ENCODE data around the gene MAJIN.
A peak's percentile ranks its signal among the peaks of the same experiment; 100 is the strongest.
"Not testable (repeated sequence)": the region's sequence is repeated elsewhere in the genome, so short reads cannot be mapped to it uniquely, and the experiment has no call there.

The MAJIN gene

DNA sequence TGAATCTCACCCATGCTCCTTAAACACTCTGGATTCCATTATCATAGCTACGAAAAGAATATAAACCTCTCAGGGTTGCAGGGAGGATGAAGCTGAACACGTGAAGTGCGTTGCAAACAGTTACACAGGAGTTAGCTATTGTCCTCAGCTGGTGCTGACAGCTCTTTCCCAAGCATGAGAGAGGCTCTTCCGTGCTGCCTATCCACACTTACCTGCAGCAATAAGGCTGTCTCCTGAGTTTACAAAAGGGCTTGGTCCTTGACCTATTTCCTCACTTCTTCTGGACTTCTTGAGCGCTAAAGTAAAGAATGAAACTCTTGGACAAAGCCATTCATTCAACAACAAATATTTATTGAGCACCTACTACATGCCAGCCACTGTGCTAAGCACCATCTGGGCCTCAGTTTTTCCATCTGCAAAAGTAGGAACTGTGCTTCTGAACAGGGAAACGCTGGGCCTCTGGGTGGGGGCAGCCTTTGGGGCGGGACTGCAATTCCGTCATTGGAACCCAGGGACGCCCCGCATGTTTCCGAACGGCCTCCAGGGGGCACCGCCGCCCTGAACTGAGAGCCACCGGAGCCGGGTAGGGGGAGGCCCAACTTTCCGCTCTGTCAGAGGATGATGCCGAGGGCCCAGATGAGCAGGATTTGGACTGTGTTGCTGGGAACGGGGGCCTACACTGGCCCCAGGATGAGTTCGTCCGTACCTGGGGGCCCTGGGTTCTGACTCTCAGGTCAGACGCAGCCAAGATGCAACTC, 41.4 kb upstream of the MAJIN start:
- Histone ChIP-seq H3K27ac (peak overlapping the region; percentile 90), H3K9me3 (ENCODE audit: low read depth, low read length) (no peaks in the 10 kb centered on the region), H3K36me3 (ENCODE audit: insufficient read depth, low read length) (no peaks in the 10 kb centered on the region; the same call in 1 of the 2 replicates), H3K4me3 (peak overlapping the region; percentile 89), H3K9ac (ENCODE audit: insufficient read length) (peak overlapping the region; percentile 85)
- DNase-seq (ENCODE audit: low read depth, low spot score) = peak; percentile 60
- TF ChIP-seq EZH2 (IDR thresholded peaks at IDR 0.05) (no peak), FOXP2 (optimal IDR thresholded peaks at IDR 0.05; ENCODE audit: control extremely low read depth, extremely low read length, insufficient read depth) (no peak), POLR2AphosphoS5 (IDR thresholded peaks at IDR 0.05; ENCODE audit: borderline replicate concordance, low read depth, low read length) (no peak)

- Histone ChIP-seq H3K36me3 (ENCODE audit: insufficient read depth, low read length) (no peaks in the 10 kb centered on the region), H3K9me3 (ENCODE audit: low read depth, low read length) (no peaks in the 10 kb centered on the region), H3K27ac (no peak overlapping the region), H3K4me3 (no peak overlapping the region), H3K9ac (ENCODE audit: insufficient read length) (no peak overlapping the region)
- TF ChIP-seq EZH2 (IDR thresholded peaks at IDR 0.05) (no peak), FOXP2 (optimal IDR thresholded peaks at IDR 0.05; ENCODE audit: control extremely low read depth, extremely low read length, insufficient read depth) (no peak), POLR2AphosphoS5 (IDR thresholded peaks at IDR 0.05; ENCODE audit: borderline replicate concordance, low read depth, low read length) (no peak)
- no peak for DNase-seq (ENCODE audit: low read depth, low spot score)
Measured at GRCh38 chr11:65008873-65009272, 37.0 kb upstream of the MAJIN start.

GRCh38 chr11:65008016-65008415, 36.1 kb upstream of the MAJIN start:
- no peaks in the 10 kb centered on the region for H3K9me3 ChIP-seq (ENCODE audit: low read depth, low read length)
- H3K4me3 ChIP-seq = no peak overlapping the region
- no peaks in the 10 kb centered on the region for H3K36me3 ChIP-seq (ENCODE audit: insufficient read depth, low read length)
- no peak for DNase-seq (ENCODE audit: low read depth, low spot score)
- no peak for TF ChIP-seq POLR2AphosphoS5 (IDR thresholded peaks at IDR 0.05; ENCODE audit: borderline replicate concordance, low read depth, low read length)
- TF ChIP-seq EZH2 (IDR thresholded peaks at IDR 0.05) = no peak
- TF ChIP-seq FOXP2 (optimal IDR thresholded peaks at IDR 0.05; ENCODE audit: control extremely low read depth, extremely low read length, insufficient read depth) = no peak
- no peak overlapping the region for H3K27ac ChIP-seq
- H3K9ac ChIP-seq (ENCODE audit: insufficient read length) = no peak overlapping the region

DNA sequence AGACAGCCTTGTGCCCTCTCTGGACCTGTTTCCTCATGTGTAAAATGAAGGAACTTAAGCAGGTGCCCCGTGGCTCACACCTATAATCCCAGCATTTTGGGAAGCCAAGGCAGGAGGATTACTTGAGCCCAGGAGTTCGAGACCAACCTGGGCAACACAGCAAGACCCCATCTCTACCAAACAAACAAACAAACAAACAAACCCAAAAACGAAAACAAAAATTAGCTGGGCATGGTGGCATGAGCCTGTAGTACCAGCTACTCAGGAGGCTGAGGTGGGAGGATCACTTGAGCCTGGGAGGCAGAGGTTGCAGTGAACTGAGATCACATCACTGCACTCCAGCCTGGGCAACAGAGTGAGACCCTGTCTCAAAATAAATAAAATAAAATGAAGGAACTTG, 32.1 kb upstream of the MAJIN start:
- H3K4me3 ChIP-seq; H3K9ac ChIP-seq (ENCODE audit: insufficient read length); H3K9me3 ChIP-seq (ENCODE audit: low read depth, low read length); DNase-seq (ENCODE audit: low read depth, low spot score); H3K27ac ChIP-seq; H3K36me3 ChIP-seq (ENCODE audit: insufficient read depth, low read length): not testable (repeated sequence)

- no peaks in the 10 kb centered on the region for H3K9me3 ChIP-seq (ENCODE audit: low read depth, low read length)
- no peak overlapping the region for H3K27ac ChIP-seq
- H3K9ac ChIP-seq (ENCODE audit: insufficient read length) = no peak overlapping the region
- TF ChIP-seq EZH2 (IDR thresholded peaks at IDR 0.05) (no peak), FOXP2 (optimal IDR thresholded peaks at IDR 0.05; ENCODE audit: control extremely low read depth, extremely low read length, insufficient read depth) (no peak), POLR2AphosphoS5 (IDR thresholded peaks at IDR 0.05; ENCODE audit: borderline replicate concordance, low read depth, low read length) (no peak)
- no peak overlapping the region for H3K4me3 ChIP-seq
- no peaks in the 10 kb centered on the region for H3K36me3 ChIP-seq (ENCODE audit: insufficient read depth, low read length)
- no peak for DNase-seq (ENCODE audit: low read depth, low spot score)
Measured at GRCh38 chr11:65003282-65003681, 31.4 kb upstream of the MAJIN start.

DNA sequence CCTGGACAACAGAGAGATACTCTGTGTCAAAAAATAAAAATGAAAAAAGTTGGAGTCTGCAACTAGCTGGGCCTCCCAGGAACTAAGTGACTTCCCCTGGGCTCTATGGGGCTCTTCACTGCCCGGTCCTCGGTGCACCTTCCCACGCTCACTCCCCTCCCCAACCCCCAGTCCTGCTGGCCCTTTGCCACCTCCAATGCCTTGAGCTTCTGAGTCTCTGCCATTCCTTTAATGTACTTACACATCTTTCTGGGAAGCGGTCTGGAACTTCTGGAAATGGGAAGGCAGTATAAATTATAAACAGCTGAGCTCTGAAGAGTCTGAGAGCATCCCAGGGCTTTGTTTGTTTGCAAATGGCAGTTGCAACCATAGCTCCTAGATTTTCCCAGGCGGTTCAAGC, 30.8 kb upstream of the MAJIN start:
- no peak overlapping the region for H3K9ac ChIP-seq (ENCODE audit: insufficient read length)
- no peak for DNase-seq (ENCODE audit: low read depth, low spot score)
- H3K27ac ChIP-seq = no peak overlapping the region
- TF ChIP-seq EZH2 (IDR thresholded peaks at IDR 0.05) (no peak), FOXP2 (optimal IDR thresholded peaks at IDR 0.05; ENCODE audit: control extremely low read depth, extremely low read length, insufficient read depth) (no peak), POLR2AphosphoS5 (IDR thresholded peaks at IDR 0.05; ENCODE audit: borderline replicate concordance, low read depth, low read length) (no peak)
- H3K4me3 ChIP-seq = no peak overlapping the region
- H3K36me3 ChIP-seq (ENCODE audit: insufficient read depth, low read length) = no peaks in the 10 kb centered on the region
- H3K9me3 ChIP-seq (ENCODE audit: low read depth, low read length) = no peaks in the 10 kb centered on the region

DNA sequence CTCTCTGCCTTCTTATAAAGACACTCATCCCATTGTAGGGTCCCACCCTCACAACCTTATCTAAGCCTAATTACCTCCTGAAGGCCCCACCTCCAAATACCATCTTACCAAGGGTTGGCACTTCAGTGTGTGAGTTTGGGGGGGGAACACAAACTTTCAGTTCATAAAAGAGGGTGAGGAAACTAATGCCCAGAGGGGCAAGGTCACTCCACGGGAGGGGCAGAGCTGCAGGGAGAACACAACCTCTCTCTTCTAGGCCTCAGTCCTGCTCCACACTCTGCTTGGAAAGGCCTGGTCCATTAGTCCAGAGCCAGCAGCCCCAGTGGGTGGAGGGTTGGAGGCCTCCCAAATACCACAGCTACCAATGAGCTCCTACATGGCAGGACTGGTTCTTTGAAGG, 27.6 kb upstream of the MAJIN start:
- Histone ChIP-seq H3K36me3 (ENCODE audit: insufficient read depth, low read length) (no peaks in the 10 kb centered on the region), H3K9ac (ENCODE audit: insufficient read length) (no peak overlapping the region), H3K4me3 (no peak overlapping the region), H3K27ac (no peak overlapping the region), H3K9me3 (ENCODE audit: low read depth, low read length) (no peaks in the 10 kb centered on the region)
- no peak for TF ChIP-seq EZH2 (IDR thresholded peaks at IDR 0.05)
- DNase-seq (ENCODE audit: low read depth, low spot score) = no peak

- TF ChIP-seq POLR2AphosphoS5 (IDR thresholded peaks at IDR 0.05; ENCODE audit: borderline replicate concordance, low read depth, low read length) = no peak
- no peaks in the 10 kb centered on the region for H3K9me3 ChIP-seq (ENCODE audit: low read depth, low read length)
- H3K9ac ChIP-seq (ENCODE audit: insufficient read length) = no peak overlapping the region
- no peak overlapping the region for H3K27ac ChIP-seq
- no peak overlapping the region for H3K4me3 ChIP-seq
- DNase-seq (ENCODE audit: low read depth, low spot score) = no peak
- no peaks in the 10 kb centered on the region for H3K36me3 ChIP-seq (ENCODE audit: insufficient read depth, low read length)
Measured at GRCh38 chr11:64998690-64999431, 27.0 kb upstream of the MAJIN start.

- H3K9ac ChIP-seq (ENCODE audit: insufficient read length) = no peak overlapping the region
- H3K36me3 ChIP-seq (ENCODE audit: insufficient read depth, low read length) = no peaks in the 10 kb centered on the region
- TF ChIP-seq EZH2 (IDR thresholded peaks at IDR 0.05) (no peak), POLR2AphosphoS5 (IDR thresholded peaks at IDR 0.05; ENCODE audit: borderline replicate concordance, low read depth, low read length) (no peak), FOXP2 (optimal IDR thresholded peaks at IDR 0.05; ENCODE audit: control extremely low read depth, extremely low read length, insufficient read depth) (no peak)
- no peak overlapping the region for H3K27ac ChIP-seq
- no peak for DNase-seq (ENCODE audit: low read depth, low spot score)
- H3K4me3 ChIP-seq = no peak overlapping the region
- no peaks in the 10 kb centered on the region for H3K9me3 ChIP-seq (ENCODE audit: low read depth, low read length)
Measured at GRCh38 chr11:64998141-64998540, 26.2 kb upstream of the MAJIN start.
